ENCODE data around the gene BRWD1. TPM values are rescaled to one million over a fixed set of nuclear protein-coding genes. Genes with fewer than 3 reads are reported as not detected.

The BRWD1 gene
- polyA plus RNA-seq, 1 donor (not counting 4 experiments of a cell fraction or from before 2014, with no cell fraction given): 15.1 TPM

DNA sequence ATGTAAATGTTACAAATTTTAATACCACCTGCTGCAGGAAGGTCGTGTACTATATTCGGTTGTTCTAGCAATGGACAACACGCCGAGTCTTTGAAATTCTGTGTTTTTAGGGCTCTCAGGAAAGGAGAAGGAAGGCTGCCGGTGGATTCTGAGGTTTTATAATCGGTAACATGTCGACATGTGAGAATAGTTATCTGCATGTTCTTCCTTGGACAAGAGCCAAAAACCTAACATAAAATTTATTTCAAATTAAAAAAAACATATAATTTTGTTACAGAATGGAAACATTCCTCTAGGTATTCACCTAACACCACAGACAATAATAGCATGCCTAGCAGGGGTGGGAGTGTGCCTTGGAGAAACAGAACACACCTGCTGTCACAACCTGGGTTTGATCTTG is 135.0 kb downstream of the BRWD1 start:
- peaks cover 36% of the 10 kb centered on the region for H3K79me2 ChIP-seq (ENCODE audit: control insufficient read depth, insufficient read depth, low read length)
- DNase-seq (ENCODE audit: low read depth, low spot score) (no peak), FAIRE-seq (no peak)
- H3K4me1 ChIP-seq (ENCODE audit: control insufficient read depth, extremely low read depth, insufficient read depth, low read length): peaks cover 7% of the 10 kb centered on the region
- H3K27me3 ChIP-seq (ENCODE audit: control insufficient read depth, extremely low read depth, insufficient read depth, low read length): no peaks in the 10 kb centered on the region
- no peaks in the 10 kb centered on the region for H3K9me1 ChIP-seq (ENCODE audit: control insufficient read depth, extremely low read depth, insufficient read depth, low read length)
- no peak overlapping the region for H3K4me3 ChIP-seq (ENCODE audit: control insufficient read depth in 2 of 3, extremely low read depth in 1 of 3, insufficient read depth in 2 of 3, low read depth in 1 of 3, low read length in 3 of 3)
- no peak overlapping the region for H2AFZ ChIP-seq (ENCODE audit: control insufficient read depth, low read length)
- dilution Hi-C loops (cut with MboI; ENCODE audit: extremely low pct_ligation_motif_present, low sequenced_read_pairs): no loop called here
- no peaks in the 10 kb centered on the region for H4K20me1 ChIP-seq (ENCODE audit: control insufficient read depth, extremely low read depth, insufficient read depth, low read length)
- no peak overlapping the region for H3K4me2 ChIP-seq (ENCODE audit: control insufficient read depth, extremely low read depth, insufficient read depth, low read depth, low read length)
- H3K9ac ChIP-seq (ENCODE audit: control insufficient read depth, extremely low read depth, insufficient read depth, low read length): no peak overlapping the region
- H3K9me3 ChIP-seq (ENCODE audit: control insufficient read depth, low read depth, low read length): no peaks in the 10 kb centered on the region
- H3K27ac ChIP-seq (ENCODE audit: control insufficient read depth, insufficient read depth, low read length): no peak overlapping the region
- H3K36me3 ChIP-seq (ENCODE audit: control insufficient read depth in 2 of 2, extremely low read depth in 1 of 2, insufficient read depth in 2 of 2, low read length in 2 of 2): peaks cover 13 to 27% of the 10 kb centered on the region in 2 experiments
- TF ChIP-seq EZH2 (IDR thresholded peaks at IDR 0.05; ENCODE audit: low read length): no peak
- TF ChIP-seq, protein P1, sequence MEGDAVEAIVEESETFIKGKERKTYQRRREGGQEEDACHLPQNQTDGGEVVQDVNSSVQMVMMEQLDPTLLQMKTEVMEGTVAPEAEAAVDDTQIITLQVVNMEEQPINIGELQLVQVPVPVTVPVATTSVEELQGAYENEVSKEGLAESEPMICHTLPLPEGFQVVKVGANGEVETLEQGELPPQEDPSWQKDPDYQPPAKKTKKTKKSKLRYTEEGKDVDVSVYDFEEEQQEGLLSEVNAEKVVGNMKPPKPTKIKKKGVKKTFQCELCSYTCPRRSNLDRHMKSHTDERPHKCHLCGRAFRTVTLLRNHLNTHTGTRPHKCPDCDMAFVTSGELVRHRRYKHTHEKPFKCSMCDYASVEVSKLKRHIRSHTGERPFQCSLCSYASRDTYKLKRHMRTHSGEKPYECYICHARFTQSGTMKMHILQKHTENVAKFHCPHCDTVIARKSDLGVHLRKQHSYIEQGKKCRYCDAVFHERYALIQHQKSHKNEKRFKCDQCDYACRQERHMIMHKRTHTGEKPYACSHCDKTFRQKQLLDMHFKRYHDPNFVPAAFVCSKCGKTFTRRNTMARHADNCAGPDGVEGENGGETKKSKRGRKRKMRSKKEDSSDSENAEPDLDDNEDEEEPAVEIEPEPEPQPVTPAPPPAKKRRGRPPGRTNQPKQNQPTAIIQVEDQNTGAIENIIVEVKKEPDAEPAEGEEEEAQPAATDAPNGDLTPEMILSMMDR (optimal IDR thresholded peaks at IDR 0.05 in 1 of 3, IDR thresholded peaks at IDR 0.05 in 1 of 3, conservative IDR thresholded peaks at IDR 0.05 in 1 of 3; ENCODE audit: extremely low read depth in 1 of 3, insufficient read depth in 2 of 3, low read length in 3 of 3): no peak

DNA sequence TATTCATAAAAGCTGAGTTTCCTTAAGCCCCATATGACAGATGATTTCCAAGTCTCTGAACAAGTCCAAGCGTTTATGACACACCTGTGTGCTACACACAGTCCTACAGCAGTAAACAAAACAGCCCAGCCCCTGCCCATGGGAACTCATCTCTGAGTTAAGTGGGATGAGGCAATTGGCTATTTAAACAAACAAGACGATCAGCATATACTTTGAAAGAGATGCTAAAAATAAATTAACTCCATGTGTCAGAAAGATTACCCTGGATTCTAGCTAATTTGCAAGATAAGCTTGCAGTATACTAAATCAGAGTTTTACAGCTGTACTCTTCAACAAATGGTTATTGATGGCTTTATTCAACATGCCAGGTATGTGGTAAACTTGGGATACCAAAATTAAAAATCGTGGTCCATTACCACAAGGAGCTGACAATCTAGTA is 137.1 kb downstream of the BRWD1 start:
- H3K27ac ChIP-seq (ENCODE audit: control insufficient read depth, insufficient read depth, low read length): no peak overlapping the region
- no peak overlapping the region for H3K4me2 ChIP-seq (ENCODE audit: control insufficient read depth, extremely low read depth, insufficient read depth, low read depth, low read length)
- H3K9me1 ChIP-seq (ENCODE audit: control insufficient read depth, extremely low read depth, insufficient read depth, low read length): no peaks in the 10 kb centered on the region
- peaks cover 14 to 34% of the 10 kb centered on the region in 2 experiments for H3K36me3 ChIP-seq (ENCODE audit: control insufficient read depth in 2 of 2, extremely low read depth in 1 of 2, insufficient read depth in 2 of 2, low read length in 2 of 2)
- no peak for TF ChIP-seq EZH2 (IDR thresholded peaks at IDR 0.05; ENCODE audit: low read length)
- TF ChIP-seq, protein P1 (optimal IDR thresholded peaks at IDR 0.05 in 1 of 3, IDR thresholded peaks at IDR 0.05 in 1 of 3, conservative IDR thresholded peaks at IDR 0.05 in 1 of 3; ENCODE audit: extremely low read depth in 1 of 3, insufficient read depth in 2 of 3, low read length in 3 of 3): no peak
- H4K20me1 ChIP-seq (ENCODE audit: control insufficient read depth, extremely low read depth, insufficient read depth, low read length): no peaks in the 10 kb centered on the region
- H3K9ac ChIP-seq (ENCODE audit: control insufficient read depth, extremely low read depth, insufficient read depth, low read length): no peak overlapping the region
- peaks cover 19% of the 10 kb centered on the region for H3K79me2 ChIP-seq (ENCODE audit: control insufficient read depth, insufficient read depth, low read length)
- H3K4me3 ChIP-seq (ENCODE audit: control insufficient read depth in 2 of 3, extremely low read depth in 1 of 3, insufficient read depth in 2 of 3, low read depth in 1 of 3, low read length in 3 of 3): no peak overlapping the region
- no peaks in the 10 kb centered on the region for H3K27me3 ChIP-seq (ENCODE audit: control insufficient read depth, extremely low read depth, insufficient read depth, low read length)
- no peaks in the 10 kb centered on the region for H3K9me3 ChIP-seq (ENCODE audit: control insufficient read depth, low read depth, low read length)
- dilution Hi-C loops (cut with MboI; ENCODE audit: extremely low pct_ligation_motif_present, low sequenced_read_pairs): no loop called here
- FAIRE-seq (no peak), DNase-seq (ENCODE audit: low read depth, low spot score) (no peak)
- no peaks in the 10 kb centered on the region for H3K4me1 ChIP-seq (ENCODE audit: control insufficient read depth, extremely low read depth, insufficient read depth, low read length)
- no peak overlapping the region for H2AFZ ChIP-seq (ENCODE audit: control insufficient read depth, low read length)

All from keratinocyte (primary cell).